GM18873 (cell line): ENCODE data around the gene VAPA.

ENCODE experiments used
- ATAC-seq: cut with Tn5 transposase; IDR thresholded peaks from one replicate; pipeline ENCODE4 v1.9.1; 2021; ENCODE audit warnings: mild to moderate bottlenecking, moderate library complexity, moderate number of reproducible peaks; ENCODE audit not compliant: unreplicated experiment, low FRiP score

VAPA gene

GRCh38 chr18:9913526-9914333, at the start of gene VAPA:
Gene VAPA (plus strand): TSS chr18:9914016. CDS start chr18:9914257, 241 bp downstream.
- peak; percentile 84 for ATAC-seq

GRCh38 chr18:9865764-9866490, 47.9 kb upstream of the VAPA start:
- ATAC-seq = no peak

- ATAC-seq = no peak
Observed at GRCh38 chr18:9866627-9867026, 47.2 kb upstream of the VAPA start.

- no peak for ATAC-seq
Observed at GRCh38 chr18:9867071-9867594, 46.7 kb upstream of the VAPA start.

GRCh38 chr18:9868857-9869714, 44.7 kb upstream of the VAPA start:
- no peak for ATAC-seq

GRCh38 chr18:9869715-9870430, 43.9 kb upstream of the VAPA start:
- peak; percentile 82 for ATAC-seq

GRCh38 chr18:9870431-9871008, 43.3 kb upstream of the VAPA start:
- ATAC-seq = no peak

GRCh38 chr18:9871244-9871746, 42.5 kb upstream of the VAPA start:
- ATAC-seq = no peak

- no peak for ATAC-seq
Observed at GRCh38 chr18:9872823-9873222, 41.0 kb upstream of the VAPA start.

- no peak for ATAC-seq
Observed at GRCh38 chr18:9874728-9875127, 39.1 kb upstream of the VAPA start.

GRCh38 chr18:9876212-9876866, 37.5 kb upstream of the VAPA start:
- ATAC-seq = no peak

- ATAC-seq = no peak
Observed at GRCh38 chr18:9876867-9877654, 36.8 kb upstream of the VAPA start.

- no peak for ATAC-seq
Observed at GRCh38 chr18:9877655-9878014, 36.2 kb upstream of the VAPA start.

GRCh38 chr18:9878095-9878494, 35.7 kb upstream of the VAPA start:
- ATAC-seq = no peak

- ATAC-seq = no peak
Observed at GRCh38 chr18:9878783-9879242, 35.0 kb upstream of the VAPA start.

GRCh38 chr18:9884090-9884489, 29.7 kb upstream of the VAPA start:
- ATAC-seq = no peak

GRCh38 chr18:9884532-9885140, 29.2 kb upstream of the VAPA start:
- ATAC-seq = no peak
